GM18511 (cell line): ENCODE measurements around the gene APOL1.
"Not testable (repeated sequence)": the region's sequence is repeated elsewhere in the genome, so short reads cannot be mapped to it uniquely, and the experiment has no call there.

Experiments used
- ATAC-seq: cut with Tn5 transposase; IDR thresholded peaks from one replicate; pipeline ENCODE4 v1.9.1; 2021; ENCODE audit warnings: mild to moderate bottlenecking, moderate library complexity; ENCODE audit not compliant: unreplicated experiment

The APOL1 gene

DNA sequence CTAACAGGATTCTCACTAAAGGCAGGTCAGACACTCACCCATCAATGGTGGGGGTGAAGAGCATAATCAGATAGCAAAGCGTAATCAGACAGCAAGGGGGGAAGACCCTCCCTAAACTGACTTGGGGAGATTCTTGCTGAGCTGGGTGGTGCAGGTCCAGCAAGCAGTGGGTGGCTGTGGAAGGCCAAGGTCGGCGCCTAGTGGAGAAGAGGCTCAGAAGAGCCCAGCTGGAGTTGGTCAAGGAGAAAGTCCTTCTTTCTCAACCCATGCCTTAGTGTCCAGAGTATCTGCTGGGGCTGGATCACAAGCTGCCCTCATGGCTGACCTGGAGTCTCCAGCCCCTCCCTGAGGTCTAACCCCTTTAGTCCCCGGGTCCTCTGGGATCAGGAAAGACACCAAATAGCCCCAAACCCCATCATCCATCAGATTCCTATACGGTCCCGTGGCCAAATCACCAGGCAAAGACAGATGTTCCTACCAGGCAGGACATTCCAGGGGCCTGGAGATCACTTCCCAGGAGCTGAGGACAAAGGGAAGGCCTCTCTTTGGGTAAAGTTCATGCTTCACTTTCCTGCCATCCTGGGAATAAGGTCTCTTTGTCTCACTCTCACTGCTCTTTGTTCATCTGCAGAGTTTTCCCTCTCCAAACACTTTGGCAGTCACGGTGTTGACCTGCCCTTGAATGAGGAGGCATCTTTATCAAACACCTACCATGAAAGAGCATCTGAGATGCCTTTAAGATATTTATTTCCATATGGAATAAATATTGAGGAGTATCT, 11.1 kb downstream of the APOL1 start:
- ATAC-seq, result not testable (repeated sequence)

DNA sequence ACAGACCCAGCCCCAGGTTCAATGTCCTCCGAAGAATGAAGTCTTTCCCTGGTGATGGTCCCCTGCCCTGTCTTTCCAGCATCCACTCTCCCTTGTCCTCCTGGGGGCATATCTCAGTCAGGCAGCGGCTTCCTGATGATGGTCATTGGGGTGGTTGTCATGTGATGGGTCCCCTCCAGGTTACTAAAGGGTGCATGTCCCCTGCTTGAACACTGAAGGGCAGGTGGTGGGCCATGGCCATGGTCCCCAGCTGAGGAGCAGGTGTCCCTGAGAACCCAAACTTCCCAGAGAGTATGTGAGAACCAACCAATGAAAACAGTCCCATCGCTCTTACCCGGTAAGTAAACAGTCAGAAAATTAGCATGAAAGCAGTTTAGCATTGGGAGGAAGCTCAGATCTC, 14.1 kb downstream of the APOL1 start:
- ATAC-seq, result no peak

GRCh38 chr22:36267896-36268485, 15.1 kb downstream of the APOL1 start:
- no peak for ATAC-seq

DNA sequence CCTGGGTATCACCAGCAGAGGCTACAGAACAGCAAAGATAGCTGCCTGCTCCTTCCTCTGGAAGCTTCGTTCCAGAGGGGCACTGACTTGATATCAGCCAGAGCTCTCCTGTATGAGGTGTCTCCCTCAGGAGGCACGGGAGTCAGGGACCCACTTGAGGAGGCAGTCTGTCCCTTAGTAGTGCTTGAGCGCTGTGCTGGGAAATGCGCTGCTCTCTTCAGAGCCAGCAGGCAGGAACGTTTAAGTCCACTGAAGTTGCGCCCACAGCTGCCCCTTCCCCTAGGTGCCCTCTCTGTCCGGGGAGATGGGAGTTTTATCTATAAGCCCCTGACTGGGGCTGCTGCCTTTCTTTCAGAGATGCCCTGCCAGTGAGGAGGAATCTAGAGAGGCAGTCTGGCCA, 18.3 kb downstream of the APOL1 start:
- ATAC-seq, result not testable (repeated sequence)

- ATAC-seq, result not testable (repeated sequence)
Observed at GRCh38 chr22:36271951-36272350, 19.0 kb downstream of the APOL1 start.

- no peak for ATAC-seq
Observed at GRCh38 chr22:36274531-36274930, 21.6 kb downstream of the APOL1 start.

GRCh38 chr22:36277482-36278291, 24.8 kb downstream of the APOL1 start:
- ATAC-seq, result no peak

GRCh38 chr22:36279219-36279666, 26.3 kb downstream of the APOL1 start:
- no peak for ATAC-seq

DNA sequence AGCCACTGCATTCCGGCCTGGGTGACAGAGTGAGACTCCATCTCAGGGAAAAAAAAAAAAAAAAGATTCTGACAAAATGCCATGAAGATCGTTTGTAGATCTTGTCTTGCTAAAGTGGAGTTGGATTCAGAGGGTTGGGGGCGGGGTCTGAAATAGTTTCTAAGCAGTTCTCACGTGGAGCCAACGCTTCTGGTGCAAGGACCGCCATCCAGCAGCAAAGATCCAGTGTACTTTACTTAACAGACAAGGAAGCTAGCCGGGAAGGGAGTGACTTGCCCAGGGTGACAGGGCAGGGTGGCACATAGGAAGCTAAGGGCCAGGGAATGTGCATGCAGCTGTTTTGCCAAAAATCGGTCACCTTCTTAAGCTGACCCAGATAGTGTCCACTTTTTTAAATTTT, 27.4 kb downstream of the APOL1 start:
- ATAC-seq, result no peak

- ATAC-seq, result no peak
Observed at GRCh38 chr22:36281781-36282327, 28.9 kb downstream of the APOL1 start.

DNA sequence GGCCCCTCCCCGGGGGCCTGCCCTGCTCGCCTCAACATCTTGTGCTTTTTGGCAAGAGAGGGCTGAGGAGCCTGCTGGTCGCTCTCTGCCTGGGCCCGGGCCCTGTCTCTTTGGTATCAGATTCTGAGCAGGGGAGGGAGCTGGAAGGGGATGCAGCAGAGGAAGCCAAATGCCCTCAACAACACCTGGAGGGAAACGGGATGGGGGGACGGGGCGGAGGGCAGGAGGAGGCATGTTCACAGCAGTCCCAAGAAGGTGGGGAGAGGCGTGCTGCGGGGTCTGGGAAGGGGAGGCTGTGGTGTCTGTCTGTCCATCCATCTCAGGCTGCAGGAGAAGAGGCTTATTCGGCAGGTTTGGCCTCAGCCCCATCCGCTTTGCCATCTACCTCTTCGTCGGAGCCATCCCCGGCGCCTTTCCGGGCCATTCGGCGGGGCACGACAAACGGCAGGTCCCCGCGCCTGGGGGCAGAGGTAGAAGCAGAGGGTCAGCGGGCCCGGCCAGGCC, 29.4 kb downstream of the APOL1 start:
- no peak for ATAC-seq

DNA sequence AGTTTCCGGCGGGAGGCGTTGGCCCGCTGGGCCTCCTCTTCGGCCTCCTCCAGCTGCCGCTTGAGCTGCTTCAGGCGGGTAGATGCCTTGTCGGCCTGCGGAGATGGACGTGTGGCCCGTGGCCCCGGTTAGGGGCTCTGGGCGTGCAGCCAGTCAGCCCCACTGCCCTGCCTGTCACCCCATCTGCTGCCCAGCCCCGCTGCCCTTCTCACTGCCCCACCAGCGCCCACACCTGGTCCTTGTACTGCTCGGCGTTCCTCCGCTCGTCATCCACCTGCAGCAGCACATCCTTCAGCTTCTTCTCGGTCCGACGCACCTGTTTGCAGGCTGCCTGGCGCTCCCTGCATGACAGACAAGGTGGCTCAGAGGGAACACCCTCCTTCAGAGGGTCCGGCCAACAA, 31.2 kb downstream of the APOL1 start:
- ATAC-seq, result no peak

- no peak for ATAC-seq
Observed at GRCh38 chr22:36285017-36285416, 32.1 kb downstream of the APOL1 start.

DNA sequence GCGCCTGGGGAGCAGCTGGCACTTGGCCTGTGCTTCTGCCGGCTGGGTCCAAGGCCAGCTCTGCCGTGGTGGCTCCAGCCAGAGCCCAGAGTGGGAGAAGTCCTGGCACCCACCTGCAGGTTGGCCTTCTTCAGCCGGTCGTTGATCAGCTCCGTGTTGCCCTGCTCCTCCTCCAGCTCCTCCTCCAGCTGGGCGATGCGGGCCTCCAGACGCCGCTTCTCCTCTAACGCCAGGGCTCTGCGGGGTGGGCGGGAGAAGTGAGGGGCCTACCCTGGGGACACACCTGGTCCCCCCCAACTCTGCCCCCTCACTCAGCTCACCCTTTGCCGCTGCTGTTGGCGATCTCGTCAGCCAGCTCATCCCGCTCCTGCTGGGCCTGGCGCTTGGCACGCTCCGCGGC, 32.6 kb downstream of the APOL1 start:
- no peak for ATAC-seq

DNA sequence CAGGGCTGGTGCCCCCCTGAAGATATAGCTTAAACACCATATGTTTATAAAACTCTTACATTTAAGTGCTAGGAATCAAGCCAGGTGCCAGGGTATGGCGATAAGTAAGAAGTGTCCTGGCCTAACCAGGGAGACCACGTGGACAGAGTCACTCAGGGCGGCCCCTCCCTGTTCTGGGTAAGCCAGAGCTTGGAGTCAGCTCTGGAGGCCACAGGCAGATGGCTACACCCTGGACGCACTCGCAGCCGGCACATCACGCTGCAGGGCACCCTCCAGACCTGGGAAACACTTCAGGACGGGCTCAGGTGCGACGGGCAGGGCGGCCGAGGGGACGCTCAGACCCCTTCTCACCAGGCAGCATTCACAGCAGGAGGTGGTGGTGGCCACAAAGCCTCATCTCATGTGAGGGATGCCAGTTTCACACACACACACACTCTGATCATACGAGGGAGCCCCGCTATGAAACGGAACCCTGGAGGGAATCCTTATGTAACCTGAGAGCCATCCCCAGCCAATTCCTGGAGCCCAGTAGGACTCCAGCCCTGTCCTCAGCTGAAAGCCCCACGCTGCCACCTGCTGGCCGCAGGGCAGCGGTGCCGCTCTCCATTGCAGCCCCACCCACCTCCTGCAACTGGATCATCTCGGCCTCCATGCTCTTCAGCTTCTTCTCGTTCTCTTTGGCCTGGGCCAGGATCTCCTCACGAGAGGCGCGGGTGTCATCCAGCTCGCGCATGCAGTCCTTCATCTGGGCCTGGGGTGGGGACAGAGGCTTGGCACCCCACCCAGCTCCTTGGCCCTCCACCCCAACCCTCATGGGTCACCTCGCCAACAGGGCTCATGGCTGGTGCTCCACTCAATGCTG, 33.4 kb downstream of the APOL1 start:
- no peak for ATAC-seq

DNA sequence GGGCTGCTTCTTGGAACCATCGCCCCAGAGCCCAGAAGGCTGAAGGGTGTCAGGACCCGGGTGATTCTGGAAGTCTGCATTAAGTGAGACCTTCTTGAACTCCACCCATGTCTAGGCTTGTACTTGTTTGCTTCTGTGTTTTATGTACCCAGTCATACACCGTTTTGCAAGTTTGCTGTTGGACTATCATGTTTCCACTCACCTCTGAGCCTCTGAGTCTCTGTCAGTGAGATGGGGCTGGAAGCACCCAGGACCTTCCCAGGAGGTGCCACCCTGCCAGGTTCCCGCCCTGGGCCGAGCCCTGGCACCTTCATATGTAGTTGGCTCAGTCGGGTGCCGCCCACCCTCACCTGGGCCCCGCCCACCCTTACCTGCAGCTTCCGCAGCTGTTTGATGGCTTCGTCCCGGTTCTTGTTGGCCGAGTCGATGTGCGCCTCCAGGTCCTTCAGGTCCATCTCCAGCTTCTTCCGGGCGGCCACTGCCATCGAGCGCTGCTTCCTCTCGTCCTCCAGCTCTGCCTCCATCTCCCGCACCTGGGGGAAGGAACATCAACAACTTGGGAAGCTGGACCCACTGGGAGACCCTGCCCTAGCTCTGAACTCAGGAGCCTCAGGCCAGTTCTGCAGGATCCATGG, 35.1 kb downstream of the APOL1 start:
- ATAC-seq, result no peak

DNA sequence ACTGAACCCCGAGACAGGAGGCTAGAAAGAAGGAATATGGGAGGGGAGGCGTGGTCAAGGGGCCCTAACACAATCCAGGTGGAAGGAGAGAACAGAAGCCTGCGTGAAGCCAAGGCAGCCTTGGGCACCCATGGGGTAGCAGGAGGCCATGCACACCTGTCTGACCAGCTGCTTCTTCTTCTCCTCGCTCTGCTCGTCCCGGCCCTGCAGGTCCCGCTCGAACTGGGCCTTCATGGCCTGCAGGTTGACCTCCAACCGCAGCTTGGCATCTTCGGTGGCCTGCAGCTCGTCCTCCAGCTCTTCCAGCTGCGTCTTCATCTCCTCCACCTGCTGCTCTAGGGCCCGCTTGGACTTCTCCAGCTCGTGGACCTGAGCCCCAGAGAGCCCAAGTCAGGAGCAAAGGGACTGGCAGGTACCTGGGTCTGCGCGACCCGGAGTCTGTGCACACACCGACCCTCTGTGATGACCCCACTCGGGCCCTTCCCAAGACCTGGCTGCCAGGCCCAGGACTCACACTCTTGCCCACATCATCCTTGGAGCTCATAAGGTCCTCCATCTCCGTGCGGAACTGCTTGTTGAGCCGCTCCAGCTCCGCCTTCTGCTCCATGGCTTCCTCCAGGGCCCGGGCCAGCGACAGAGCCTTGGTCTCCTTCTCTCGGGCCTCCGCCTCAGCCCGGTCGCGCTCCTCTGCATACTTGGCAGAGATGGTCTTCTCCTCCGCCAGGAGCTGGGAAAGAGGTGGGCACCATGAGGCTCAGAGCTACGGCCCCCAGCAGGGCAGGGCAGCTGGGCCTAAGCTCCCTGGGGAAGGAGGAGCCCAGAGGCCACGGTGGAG, 35.9 kb downstream of the APOL1 start:
- no peak for ATAC-seq

DNA sequence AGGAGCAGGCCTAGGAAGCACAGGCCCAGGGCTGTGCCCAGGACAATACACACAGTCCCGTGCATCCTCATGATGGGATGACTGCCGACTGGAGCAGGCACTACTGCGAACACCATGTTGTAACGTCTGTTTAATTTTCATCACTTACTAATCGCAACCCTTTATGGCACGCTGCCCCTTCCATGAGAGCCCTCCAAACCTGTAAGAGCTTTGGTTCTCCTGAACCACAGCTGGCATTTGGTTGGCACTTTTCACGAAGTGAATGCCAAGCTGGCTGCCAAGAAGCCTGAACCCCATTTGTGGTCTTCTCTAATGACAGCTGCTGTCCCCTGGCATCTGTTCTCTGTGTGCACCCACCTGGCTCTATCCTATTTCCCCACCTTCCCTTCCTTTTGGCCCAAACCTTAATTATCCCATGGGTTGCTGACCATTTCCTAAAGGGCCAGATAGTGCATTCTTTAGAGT, 36.5 kb downstream of the APOL1 start:
- no peak for ATAC-seq

DNA sequence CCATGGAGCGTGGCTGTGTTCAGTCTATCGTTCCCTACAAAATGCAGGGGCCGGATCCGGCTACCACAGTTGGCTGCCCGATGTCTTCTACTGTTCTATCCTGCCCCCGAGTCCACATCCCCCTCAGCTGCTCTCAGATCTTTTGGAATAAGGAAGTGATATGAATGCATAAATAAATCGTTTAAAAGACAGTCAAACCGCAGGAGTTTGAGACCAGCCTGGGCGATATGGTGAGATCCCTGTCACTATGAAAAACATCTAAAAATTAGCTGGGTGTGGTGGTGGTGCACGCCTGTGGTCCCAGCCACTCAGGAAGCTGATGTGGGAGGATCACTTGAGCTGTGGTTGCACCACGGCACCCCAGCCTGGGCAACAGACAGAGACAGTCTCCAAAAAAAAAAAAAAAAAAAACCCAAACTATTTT, 37.0 kb downstream of the APOL1 start:
- not testable (repeated sequence) for ATAC-seq
